Small intestine (tissue), 16 donors: ENCODE results near the gene DOC2A. TPM values are rescaled to one million over a fixed set of nuclear protein-coding genes. Genes with fewer than 3 reads are reported as not detected.

Experiments used
- DNase-seq, 2 donors: peaks; one replicate each; pipeline versions ENCODE4 v3.0.0 to v3.0.0-alpha.2; 2013
- FAIRE-seq: peaks from 2 replicates; lab custom pipeline; 2012; peaks lifted over from hg19 to GRCh38; lab: Jason Lieb, UNC
- H3K27ac ChIP-seq, 3 donors: one replicate each; pipeline ENCODE4 v1.5.1; 2013; ENCODE audit warnings: low read length in 2 of 3, mild to moderate bottlenecking in 2 of 3, control low read depth in 1 of 3, inconsistent platforms in 1 of 3, low read depth in 1 of 3, moderate library complexity in 1 of 3
- H3K27me3 ChIP-seq, 3 donors: one replicate each; pipeline ENCODE4 v1.6.1; 2013; ENCODE audit warnings: low read length in 3 of 3, inconsistent platforms in 1 of 3; ENCODE audit not compliant: control insufficient read depth in 3 of 3, insufficient read depth in 3 of 3
- H3K36me3 ChIP-seq, 3 donors: one replicate each; pipeline ENCODE4 v1.6.1; 2013; ENCODE audit warnings: low read length in 3 of 3, inconsistent platforms in 1 of 3, low read depth in 1 of 3, mild to moderate bottlenecking in 1 of 3, moderate library complexity in 1 of 3; ENCODE audit not compliant: control insufficient read depth in 3 of 3, insufficient read depth in 2 of 3
- H3K4me1 ChIP-seq, 3 donors: one replicate each; pipeline ENCODE4 v1.6.1; 2013; ENCODE audit warnings: low read length in 2 of 3, inconsistent platforms in 1 of 3, low read depth in 1 of 3, mild to moderate bottlenecking in 1 of 3, moderate library complexity in 1 of 3; ENCODE audit not compliant: control insufficient read depth in 3 of 3, insufficient read depth in 2 of 3
- H3K4me3 ChIP-seq, 3 donors: one replicate each; pipeline ENCODE4 v1.5.1; 2013; ENCODE audit warnings: low read length in 3 of 3, control low read depth in 1 of 3, inconsistent platforms in 1 of 3, low read depth in 1 of 3, mild to moderate bottlenecking in 1 of 3, moderate library complexity in 1 of 3
- H3K9me3 ChIP-seq, 2 donors: one replicate each; pipeline ENCODE4 v1.6.1; 2013; ENCODE audit warnings: low read depth in 1 of 2, low read length in 1 of 2; ENCODE audit not compliant: control insufficient read depth in 2 of 2, insufficient read depth in 1 of 2
- WGBS, 3 donors: extraction: QIAGEN DNeasy Blood & Tissue Kit; methylation state at CpG; one replicate each; pipeline ENCODE4 v1.1.7; 2013; 5-methylcytosine and 5-hydroxymethylcytosine counted together
- long read RNA-seq, 10 donors: transcript quantifications; one replicate each; lab custom pipeline, GENCODE V29; 2026
- polyA plus RNA-seq, 4 donors: library from polyadenylated mRNA; stranded (reverse) in 3 of 4; unstranded in 1 of 4; fragments of 200-250 nt in 3 of 4; fragments of 120-200 nt in 1 of 4; gene quantifications; one replicate each; pipeline versions ENCODE4 v1.2.1 to v1.2.3, GENCODE V29; 2013
- donor health status: healthy with polysubstance abuse.
- donor health status: control.
- donor health status: control.
- donor health status: Bipolar disorder and iron deficiency.
- donor health status: healthy.

The DOC2A gene
- 1 to 10 TPM in 3 of 4 donors, not detected in 1; 1.3 to 4.6 (median 1.6) TPM for polyA plus RNA-seq
- long read RNA-seq, donor 1 = 0 reads
- long read RNA-seq, donor 2 = 0 reads
- long read RNA-seq, donor 3 = 0 reads
- long read RNA-seq, donor 4 = 0 reads
- long read RNA-seq, donor 5 = 0 reads
- long read RNA-seq, donor 6, partial matches to known transcripts = 0 of 1 reads
- long read RNA-seq, donor 6, other reads (novel, unspliced or antisense) = 0 of 1 reads
- long read RNA-seq, donor 7 = 0 reads
- long read RNA-seq, donor 8 = 0 reads
- long read RNA-seq, donor 9 = 0 reads
- long read RNA-seq, donor 10 = 0 reads

DNA sequence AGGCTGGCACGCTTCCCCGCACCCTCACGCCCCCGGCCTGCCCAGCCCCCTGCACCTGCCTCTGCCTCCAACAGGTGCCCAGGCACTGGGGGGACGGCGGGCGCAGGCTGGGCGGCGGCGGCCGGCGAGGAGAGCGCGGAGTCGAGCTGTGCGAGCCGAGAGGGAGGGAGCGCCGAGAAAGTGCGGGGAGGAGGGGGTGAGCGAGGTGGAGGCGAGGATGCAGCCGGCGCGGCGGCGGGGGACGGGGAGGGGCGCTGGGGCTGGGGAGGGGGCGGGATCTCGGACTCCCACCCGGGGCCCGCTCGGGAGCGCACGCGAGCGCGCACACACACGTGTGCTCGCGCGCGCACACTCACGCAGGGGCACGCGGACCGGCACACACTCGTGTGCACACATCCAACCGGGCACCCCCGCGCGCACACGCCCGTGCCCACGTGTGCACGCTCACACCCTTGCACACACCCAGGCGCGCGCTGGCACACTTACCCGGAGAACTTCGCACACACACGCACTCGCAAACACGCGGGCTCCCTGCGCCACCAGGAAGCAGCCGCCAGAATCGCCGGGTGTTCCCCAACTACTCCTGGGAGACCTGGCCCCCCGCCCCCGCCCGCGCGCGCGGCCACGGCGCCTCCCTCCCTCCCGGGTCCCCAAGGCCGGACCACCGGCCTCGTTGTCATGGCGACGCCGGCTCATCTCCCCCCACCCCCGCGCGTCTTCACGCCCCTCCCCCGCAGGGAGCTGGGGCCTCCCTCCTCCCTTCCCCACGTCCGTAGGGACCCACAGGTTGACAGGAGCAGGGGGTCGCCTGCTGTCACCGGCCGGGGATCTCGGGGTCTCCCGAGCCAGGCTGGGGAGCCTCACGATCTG lies at the start of gene DOC2A:
Gene DOC2A (minus strand): TSS at position 184 of the 870 bp plus-strand sequence. CDS start 805 bp downstream, outside the sequence.
- no peaks in the 10 kb centered on the region for H3K9me3 ChIP-seq
- peaks cover 0 to 24% (median 2%) of the 10 kb centered on the region in 3 donors for H3K4me1 ChIP-seq
- peaks cover 0 to 36% (median 10%) of the 10 kb centered on the region in 3 donors for H3K27me3 ChIP-seq
- no peak within 1 kb of the TSS for H3K27ac ChIP-seq
- DNase-seq = peak in 1 of 2 donors; percentile 38
- no peak for FAIRE-seq
- H3K36me3 ChIP-seq = peaks cover 0 to 8% (median 0%) of the 10 kb centered on the region in 3 donors
- 1% methylated on average over 46 to 99 of the region's 99 CpGs for WGBS, 3 donors
- peak within 1 kb of the TSS in 2 of 3 donors; percentile 10 to 40 for H3K4me3 ChIP-seq

DNA sequence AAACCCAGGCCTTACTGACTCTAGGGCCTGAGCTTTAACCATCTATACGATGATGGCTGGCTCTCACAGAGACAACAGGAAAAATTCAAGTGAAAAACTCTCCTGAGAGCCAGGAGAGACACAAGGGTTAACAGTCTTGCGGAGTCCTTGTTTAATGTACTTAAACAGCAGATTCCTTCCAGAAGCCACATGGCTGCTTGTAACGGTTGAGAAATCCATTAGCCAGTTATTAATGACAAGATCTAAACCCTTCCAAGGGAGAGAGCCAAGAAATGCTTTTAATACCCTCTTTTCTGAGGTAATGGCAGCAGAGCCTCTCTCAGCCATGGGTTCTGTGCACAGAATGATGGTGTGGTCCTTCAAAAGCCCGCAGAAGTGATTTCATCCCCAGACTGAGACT lies 49.5 kb upstream of the DOC2A start:
- Histone ChIP-seq H3K36me3 (peaks cover 0 to 10% (median 0%) of the 10 kb centered on the region in 3 donors), H3K27ac (no peak overlapping the region), H3K9me3 (no peaks in the 10 kb centered on the region), H3K27me3 (no peaks in the 10 kb centered on the region), H3K4me1 (peaks cover 0 to 16% (median 4%) of the 10 kb centered on the region in 3 donors), H3K4me3 (no peak overlapping the region)
- FAIRE-seq = no peak
- DNase-seq = no peak
- 70 to 80% (median 76%) methylated on average over 4 of the region's 4 CpGs for WGBS, 3 donors

DNA sequence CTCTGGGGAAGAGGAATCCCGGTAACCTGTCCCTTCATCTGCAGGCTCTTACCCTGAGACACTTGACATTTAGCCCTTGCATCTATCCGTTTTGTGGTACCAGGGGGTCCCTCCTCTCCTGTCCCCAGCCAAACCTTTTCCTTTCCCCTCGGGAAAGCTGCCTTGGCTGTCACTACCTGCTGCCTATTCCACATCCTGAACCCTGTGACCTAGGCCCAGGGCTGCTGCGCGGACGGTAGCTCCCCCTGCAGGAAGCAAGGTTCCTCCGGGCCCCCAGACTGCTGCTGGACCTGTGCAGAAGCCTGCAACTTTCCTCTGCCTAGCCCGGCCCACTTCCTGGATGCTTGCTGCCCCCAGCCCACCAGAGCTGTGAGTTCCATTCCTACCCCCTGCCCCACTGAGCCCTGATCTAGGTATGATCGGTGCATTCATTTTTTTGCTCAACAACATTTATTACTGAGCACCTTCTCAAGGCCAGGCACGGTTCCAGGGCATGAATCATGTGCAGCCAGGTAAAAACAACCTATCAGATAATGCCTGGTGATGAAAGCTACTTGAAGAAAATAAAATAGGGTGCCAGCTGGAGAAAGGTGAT lies 44.2 kb upstream of the DOC2A start:
- H3K27me3 ChIP-seq = no peaks in the 10 kb centered on the region
- H3K4me1 ChIP-seq = peaks cover 0 to 15% (median 0%) of the 10 kb centered on the region in 3 donors
- WGBS, 3 donors = 13 to 32% (median 23%) methylated on average over 10 of the region's 10 CpGs
- H3K27ac ChIP-seq = no peak overlapping the region
- H3K4me3 ChIP-seq = no peak overlapping the region
- H3K36me3 ChIP-seq = peaks cover 0 to 14% (median 0%) of the 10 kb centered on the region in 3 donors
- H3K9me3 ChIP-seq = no peaks in the 10 kb centered on the region
- FAIRE-seq (no peak), DNase-seq (peak; percentile 56 to 86)

DNA sequence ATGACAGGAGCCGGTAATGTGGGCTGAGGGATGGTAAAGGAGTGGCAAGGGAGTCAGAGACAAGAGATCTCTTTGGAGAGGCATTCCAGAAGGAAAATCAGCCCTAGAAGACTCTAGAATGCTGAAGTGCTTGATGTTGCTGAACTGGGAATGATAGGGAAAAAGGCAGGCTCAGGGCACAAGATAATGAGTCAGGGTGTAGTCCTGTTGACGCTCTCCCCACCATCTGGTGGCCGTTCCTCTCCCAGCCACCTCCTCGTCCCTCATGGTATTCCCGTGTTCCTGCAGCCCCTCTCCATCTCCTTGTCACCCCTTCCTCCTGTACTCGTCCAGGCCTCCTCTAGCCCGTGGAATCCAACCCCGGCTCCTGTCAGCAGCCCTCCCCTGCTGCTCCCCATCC lies 43.6 kb upstream of the DOC2A start:
- Histone ChIP-seq H3K4me3 (no peak overlapping the region), H3K4me1 (peaks cover 0 to 15% (median 0%) of the 10 kb centered on the region in 3 donors), H3K27ac (no peak overlapping the region), H3K27me3 (no peaks in the 10 kb centered on the region), H3K36me3 (peaks cover 0 to 8% (median 0%) of the 10 kb centered on the region in 3 donors), H3K9me3 (no peaks in the 10 kb centered on the region)
- no peak for FAIRE-seq
- WGBS, 3 donors = 74 to 84% (median 76%) methylated on average over 8 of the region's 8 CpGs
- no peak for DNase-seq

DNA sequence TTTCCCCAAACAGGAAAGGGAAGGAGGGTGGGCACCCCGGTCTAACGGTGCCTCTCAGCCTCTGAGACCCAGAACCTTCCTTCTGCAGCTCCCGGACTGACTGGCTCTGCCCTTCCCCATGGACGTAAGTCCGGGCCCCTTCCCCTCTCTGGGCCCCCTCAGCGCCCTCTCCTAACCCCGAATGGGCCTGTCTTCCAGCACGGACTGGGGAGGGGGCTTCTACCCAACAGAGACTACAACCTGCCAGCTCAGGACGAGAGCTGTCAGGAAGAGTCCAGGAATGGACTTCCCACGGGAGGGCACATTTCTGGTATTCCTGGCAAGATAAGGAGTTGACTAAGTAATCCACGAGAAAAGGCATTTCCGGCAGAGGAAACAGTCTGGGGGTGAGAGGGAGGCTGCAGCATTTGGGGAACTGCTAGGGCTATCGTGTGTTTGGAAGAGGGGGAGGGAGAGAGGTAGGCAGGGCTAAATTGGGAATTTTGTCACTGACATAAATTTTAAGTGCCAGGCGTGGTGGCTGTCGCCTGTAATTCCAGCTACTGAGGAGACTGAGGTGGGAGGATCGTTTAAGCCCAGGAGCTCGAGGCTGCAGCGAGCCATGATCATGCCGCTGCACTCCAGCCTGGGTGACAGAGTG lies 42.7 kb upstream of the DOC2A start:
- WGBS, 3 donors = 7 to 10% (median 7%) methylated on average over 17 to 19 of the region's 19 CpGs
- no peak overlapping the region for H3K27ac ChIP-seq

DNA sequence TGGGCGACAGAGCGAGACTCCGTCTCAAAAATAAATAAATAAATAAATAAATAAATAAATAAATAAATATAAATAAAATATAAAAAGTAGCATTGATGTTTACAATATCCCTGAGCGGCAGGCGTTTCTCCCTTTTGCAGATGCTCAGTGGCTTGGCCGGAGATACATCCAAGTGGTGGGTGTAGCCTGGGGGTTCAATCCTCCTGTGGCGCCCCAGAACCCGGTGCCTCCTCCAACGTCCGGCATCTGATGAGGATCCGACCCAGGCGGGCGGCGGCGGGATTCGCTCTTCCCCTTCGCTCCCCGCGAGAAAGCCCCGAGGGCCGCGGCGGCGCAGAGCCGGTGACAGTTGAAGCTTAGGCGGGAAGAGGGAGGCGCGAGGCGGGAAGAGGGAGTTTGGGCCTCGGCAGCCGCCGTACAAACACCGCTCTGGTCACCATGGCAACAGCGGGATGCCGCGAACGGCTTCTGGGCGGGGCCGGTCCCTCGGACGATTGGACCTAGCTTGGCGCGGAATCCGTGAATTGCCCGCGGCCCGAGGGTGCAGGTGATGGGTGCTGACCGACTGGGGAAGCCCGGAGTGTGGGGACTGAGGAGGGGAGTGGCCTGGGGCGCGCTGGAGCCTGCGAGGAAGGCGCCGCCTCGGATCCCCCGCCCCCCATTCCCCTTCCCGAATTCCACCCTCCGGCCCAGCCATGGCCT lies 42.0 kb upstream of the DOC2A start:
- Histone ChIP-seq H3K4me3 (peak overlapping the region; percentile 42 to 76 (median 48)), H3K27ac (no peak overlapping the region), H3K4me1 (peaks cover 0 to 15% (median 0%) of the 10 kb centered on the region in 3 donors), H3K9me3 (no peaks in the 10 kb centered on the region), H3K27me3 (no peaks in the 10 kb centered on the region), H3K36me3 (peaks cover 0 to 4% (median 0%) of the 10 kb centered on the region in 3 donors)
- WGBS, 3 donors = 4 to 7% (median 5%) methylated on average over 43 to 58 of the region's 58 CpGs
- peak; percentile 88 to 94 for DNase-seq
- FAIRE-seq = no peak

More for the DNA sequence above, 42.7 kb upstream of the DOC2A start:
- no peaks in the 10 kb centered on the region for H3K27me3 ChIP-seq
- no peak for FAIRE-seq
- peak in 1 of 2 donors; percentile 30 for DNase-seq
- H3K36me3 ChIP-seq = peaks cover 0 to 4% (median 0%) of the 10 kb centered on the region in 3 donors
- H3K4me3 ChIP-seq = peak overlapping the region; percentile 42 to 76 (median 48)
- H3K4me1 ChIP-seq = peaks cover 0 to 15% (median 0%) of the 10 kb centered on the region in 3 donors
- no peaks in the 10 kb centered on the region for H3K9me3 ChIP-seq

DNA sequence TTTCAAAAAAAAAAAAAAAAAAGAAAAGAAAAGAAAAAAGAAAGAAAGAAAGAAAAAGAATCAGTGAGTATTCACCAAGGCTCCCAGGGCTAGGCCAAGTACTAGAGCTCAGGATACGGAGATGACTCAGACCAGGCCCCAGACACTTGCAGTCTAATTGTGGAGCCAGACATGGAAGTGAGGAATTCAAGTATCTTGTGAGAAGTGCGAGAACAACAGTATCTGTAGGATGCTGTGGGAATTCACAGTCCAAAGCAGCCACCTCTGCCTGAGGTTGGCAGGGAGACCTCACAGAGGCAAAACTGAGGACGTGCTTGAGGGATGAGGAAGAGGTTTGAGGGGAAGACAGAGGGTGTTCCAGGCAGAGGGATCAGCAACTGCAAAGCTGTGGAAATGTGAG lies 40.7 kb upstream of the DOC2A start:
- WGBS, 3 donors = 85 to 92% (median 86%) methylated on average over 3 of the region's 3 CpGs
- H3K4me1 ChIP-seq = peaks cover 0 to 15% (median 0%) of the 10 kb centered on the region in 3 donors
- H3K4me3 ChIP-seq = no peak overlapping the region
- H3K9me3 ChIP-seq = no peaks in the 10 kb centered on the region
- no peak for FAIRE-seq
- H3K27me3 ChIP-seq = peaks cover 0 to 2% (median 0%) of the 10 kb centered on the region in 3 donors
- H3K27ac ChIP-seq = no peak overlapping the region
- DNase-seq = no peak
- H3K36me3 ChIP-seq = peaks cover 0 to 4% (median 0%) of the 10 kb centered on the region in 3 donors
